NCI-H510A treated with DMSO at 0.1 percent for 48 hours (cell line): ENCODE measurements around the gene SNAP47.

ENCODE experiments used
- DNase-seq: peaks from one replicate; lab custom pipeline; 2025; lab: John Stamatoyannopoulos, UW

The SNAP47 gene

DNA sequence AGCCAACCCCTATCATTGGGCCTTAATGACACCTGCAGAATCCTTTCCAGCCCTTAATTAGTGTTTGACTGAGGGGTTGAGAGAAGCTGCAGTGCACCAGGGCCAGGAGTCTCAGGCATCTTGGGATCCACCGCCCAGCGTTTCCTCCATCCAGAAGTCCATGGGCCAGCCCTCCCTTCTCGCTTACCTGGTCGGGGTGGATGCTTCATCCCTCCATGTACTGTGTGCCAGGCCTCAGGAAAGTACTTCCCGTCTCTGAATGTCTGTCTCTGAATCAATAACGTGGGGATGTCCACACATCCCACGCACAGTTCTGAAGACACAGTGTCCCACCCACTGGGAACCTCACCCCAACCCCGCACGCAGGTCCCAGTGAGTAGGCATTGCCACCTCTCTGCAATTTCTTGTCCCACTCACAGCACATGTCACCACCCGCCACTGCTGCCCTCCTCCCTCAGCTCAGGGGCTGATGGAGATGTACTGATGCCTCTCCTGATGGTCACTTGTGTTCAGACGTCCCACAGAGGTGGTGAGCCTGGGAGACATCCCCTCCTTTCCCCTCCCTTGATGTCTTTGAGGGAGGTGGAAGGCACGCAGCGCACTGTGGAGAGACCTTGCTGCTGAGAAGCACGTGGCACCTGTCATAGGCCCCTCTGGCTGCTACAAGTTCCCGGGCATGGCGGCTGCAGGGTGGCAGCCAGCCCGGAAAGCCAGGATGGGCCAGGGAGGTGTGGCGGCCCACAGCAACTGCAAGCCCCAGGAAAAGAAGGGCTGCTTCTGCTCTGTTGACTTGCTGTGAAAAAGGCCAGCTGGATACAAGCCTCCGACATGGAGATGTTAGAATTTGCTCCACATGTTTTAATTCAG, 50.8 kb downstream of the SNAP47 start:
- no peak for DNase-seq

DNA sequence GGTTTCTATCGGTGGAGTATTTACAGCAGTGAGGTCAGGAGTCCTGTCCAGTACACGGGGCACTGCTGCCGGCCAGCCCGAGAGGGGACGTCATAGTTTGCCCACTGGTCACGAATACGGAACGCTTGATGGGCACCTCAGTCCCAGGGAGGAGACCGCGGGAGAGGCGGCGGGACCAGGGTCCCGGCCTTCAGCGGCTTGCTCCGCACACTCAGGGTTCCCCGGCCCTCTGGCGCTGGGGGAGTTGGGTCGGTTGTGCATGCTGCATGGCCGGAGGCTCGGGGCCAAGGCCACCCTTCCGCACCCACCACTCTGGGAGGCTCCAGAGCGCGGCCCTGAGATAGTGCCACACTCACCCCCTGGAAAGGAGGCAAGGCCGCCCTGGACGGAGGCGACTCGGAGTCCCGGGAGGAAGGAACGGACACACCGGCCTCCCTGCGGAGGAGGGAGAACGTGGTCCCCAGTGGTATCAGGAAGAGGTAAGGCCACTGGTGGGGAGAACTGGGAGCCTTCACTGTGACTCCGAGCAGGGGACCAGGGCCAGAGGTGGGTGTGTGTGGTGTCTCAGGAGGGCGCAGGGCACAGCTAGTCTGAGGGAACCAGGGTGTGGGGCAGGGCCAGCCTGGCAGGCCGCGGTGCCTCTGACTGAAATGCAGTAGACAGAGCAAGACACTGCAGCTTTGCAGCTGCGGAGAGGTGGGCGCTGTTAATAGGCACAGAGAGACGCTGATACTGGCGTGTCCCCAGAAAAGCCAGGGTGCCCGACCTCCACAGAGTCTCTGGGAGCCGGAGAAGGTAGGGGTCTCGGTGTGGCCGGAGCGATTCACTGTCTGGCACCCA, 51.7 kb downstream of the SNAP47 start:
- DNase-seq: no peak

DNA sequence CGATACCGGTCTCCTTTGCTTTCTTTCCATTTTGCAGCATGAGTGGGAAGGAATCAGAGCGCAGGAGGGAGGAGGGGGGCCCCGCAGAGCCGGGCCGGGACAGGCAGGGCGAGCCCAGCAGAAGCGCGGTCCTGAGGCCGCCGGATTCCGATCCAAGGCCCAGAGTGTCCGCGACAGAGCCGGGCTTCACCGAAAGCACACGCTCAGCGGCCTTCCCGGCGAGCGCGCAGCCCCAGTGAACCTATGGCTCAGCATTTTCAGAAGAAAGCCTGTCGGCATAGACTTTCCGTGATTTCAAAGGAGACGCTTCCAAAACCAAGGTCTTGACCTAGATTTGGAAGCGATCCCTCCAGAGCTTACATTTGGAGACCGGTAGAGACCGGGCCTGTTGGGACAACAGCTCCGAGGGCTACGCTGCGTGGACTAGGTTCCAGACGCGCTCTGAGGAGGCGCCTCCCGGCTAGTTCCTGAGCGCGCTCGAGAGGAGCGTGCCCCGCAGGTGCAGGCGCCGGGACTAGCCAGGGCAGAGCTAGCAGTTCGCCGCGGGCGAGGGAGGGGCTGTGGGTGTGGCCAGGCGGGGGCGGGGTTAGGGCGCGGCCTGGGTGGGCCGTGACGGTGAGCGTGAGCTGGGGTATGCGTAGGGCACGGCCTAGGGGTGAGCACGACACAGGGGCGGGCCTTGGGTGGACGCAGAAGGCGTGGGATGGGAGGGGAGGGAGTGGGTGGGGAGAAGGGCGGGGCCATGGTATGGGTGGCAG, 52.5 kb downstream of the SNAP47 start:
- peak; percentile 92 for DNase-seq

DNA sequence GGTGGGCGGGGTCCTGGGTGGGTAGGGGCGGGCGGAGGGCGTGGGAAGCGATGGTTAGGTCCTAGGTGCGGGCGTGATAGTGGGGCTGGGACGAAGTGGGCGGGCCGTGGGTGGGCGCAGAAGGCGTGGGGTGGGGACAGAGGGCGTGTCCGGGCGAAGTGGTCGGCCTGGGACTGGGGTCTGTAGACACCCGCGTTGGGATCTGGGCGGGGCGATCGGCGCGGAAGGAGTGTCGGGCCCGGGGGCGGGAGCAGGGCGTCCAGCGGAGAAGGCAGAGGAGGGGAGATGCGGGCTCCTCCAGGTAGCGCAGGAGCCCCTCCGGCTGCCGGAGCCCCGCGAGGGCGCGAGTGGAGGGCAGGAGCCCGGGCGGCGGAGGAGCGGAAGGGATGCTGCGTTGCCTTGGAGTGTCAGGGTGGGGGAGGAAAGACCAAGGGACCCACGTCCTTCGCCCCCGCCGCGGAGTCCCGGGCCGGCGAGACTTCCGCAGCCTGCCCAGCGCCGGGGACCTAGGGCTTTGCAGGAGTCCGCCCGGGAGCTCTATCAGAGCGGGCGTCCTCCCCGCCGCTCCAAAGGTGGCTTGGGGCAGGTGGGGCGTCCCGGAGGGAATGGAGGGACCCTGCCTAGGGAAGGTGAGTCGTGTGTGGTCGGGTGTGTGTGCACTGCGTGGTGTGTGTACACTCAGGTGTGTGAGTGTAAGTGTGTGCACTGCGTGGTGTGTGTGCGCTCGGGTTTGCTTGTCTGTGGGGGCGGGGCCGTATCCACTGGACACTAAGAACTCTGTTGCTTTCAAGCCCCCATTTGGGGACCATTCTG, 53.2 kb downstream of the SNAP47 start:
- peak; percentile 72 for DNase-seq

DNA sequence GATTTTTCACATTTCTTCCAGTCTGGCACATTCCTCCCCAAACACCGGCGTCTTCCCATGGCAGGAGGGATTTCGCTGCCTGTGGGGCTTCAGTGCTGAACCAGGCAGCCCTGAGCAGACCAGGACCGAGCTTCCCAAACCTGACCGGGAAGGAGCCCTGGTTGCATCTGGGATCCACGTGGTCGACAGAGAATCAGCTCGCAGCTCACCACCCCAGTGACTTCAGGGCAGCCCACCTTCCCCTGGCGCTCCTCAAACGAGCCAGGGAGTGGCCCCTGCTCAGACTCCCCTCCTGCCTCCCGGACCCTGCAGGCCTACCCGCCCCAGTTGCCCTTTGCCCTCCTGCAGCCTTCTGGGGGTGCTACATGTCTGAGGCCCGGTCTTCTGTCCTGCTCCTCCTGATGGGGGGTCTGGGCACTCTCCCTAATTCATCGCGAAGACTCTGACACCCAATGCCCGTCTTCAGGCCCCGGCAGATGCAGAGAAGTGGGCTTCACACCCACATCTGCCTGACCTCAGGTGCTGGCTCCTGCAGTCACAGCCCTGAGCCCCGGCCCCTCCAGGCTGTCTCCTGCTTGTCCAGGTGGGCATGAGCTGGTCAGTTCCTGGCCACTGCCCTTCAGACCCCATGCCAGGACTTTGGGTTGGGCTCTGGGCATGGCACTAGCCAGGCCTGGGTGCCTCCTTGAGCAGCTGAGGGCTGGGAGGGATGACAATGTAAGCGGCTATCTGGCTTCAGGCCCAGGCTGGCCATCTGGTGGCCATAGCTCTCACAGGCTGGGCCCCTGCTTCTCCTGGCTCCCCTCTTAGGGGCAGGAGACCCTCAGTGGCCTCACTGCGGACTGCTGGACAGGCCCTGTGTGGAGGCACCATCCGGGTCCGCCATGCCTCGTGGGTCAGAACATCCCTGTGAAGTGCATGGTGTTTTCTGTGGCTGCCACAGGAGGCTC, 54.1 kb downstream of the SNAP47 start:
- DNase-seq: no peak

DNA sequence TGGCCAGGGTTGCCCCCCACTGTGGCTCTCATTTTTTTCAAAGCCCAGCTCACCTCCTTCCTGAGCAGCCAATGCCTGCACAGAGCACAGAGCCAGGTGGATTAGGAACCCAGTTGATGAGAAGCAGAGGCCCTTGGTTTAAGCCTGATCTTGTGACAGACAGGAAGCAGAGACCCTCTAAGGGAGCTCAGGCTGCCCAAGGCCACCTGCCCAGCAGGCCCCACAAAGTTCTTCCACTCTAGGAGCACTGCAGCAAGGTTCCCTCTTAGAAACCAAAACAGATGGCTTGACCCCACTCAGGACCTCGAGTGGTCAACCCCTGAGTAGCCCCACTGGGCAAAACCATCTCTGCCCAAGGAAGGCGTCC, 54.8 kb downstream of the SNAP47 start:
- DNase-seq: no peak

DNA sequence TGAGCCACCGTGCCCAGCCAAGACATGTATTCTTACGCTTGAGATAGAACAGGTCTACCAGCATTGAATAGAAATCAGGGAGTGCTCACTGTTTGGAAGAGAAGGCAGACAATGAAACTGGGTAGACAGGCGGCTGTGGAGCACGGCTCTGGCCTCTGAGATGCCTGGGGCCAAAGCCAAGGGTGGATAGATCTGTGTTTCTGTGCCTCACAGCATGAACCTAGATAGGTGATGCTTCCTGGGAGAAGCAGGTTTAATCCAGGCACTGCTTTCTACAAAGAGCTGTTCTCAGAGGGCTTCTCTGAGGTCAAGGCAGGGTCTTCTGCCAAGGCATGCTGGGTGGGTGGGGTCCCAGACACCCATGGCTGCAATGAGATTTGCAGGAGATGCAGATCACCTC, 55.6 kb downstream of the SNAP47 start:
- no peak for DNase-seq

DNA sequence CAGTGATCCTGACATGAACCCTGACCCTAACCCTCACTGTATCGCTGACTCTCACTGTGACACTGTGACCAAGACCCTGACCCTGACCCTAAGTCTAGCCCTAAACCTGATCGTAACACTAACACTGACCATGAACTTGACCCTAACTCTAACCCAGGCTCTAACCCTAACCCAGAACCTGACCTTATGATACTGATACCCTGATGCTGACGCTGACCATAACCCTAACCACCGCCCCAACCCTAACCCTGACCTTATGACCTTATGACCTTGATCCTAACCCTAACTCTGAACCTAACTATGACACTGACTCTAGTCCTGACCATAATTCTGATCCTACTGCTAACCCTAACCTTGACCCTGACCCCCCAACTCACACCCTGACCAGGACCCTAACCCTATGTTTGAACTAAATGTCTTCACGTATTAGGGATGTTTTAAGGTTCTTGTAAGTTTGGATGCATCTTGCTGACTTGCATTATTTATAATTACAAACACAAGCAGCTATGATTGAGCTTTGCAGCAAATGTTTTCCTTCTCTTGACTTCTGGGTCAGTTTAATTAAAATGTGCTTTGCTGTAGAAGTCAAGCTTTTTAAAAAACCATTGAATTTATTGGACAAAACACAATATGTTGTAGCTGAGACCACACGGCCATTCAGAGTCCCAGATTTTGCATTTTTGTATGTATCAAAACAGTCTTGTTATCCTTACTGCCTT, 56.3 kb downstream of the SNAP47 start:
- no peak for DNase-seq

DNA sequence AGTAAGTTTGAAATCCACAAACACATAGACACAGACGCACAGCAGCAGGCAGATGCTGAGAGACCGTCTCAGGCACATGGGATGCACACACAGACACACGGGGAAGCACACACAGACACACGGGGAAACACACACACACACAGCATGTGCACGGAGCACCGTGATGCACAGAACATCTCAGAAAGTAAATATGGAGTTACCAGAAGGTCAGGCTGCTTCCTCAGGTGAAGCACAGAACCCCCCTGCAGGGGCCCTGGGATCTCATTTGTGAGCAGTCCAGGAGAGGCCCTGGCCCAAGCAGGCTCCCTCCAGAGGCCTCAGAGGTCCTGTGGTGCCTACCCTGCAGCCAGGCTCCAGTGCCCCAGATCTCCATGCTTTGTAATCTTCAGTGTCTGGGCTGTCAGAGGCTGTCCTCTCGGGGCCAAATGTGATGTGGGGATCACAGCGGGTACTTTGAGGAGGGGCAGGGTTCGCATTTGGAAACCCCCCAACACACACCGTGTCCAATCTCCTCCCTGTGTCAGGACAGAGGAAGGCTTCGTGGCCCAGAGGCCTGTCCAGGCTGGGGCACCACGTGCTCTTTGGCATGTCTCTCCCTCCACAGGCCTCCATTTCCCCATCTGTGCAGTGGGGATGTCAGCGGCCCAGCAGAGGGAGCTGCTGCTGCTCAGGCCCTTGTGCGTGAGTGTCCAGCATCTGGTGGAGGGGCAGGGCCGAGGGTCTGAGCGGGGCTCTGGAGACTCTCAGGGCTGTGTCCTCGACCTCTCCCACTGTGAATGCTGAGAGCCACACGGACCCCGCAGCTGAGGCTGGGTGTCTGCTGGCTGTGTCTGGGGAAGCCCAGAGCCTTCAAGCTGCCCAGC, 57.2 kb downstream of the SNAP47 start:
- no peak for DNase-seq

DNA sequence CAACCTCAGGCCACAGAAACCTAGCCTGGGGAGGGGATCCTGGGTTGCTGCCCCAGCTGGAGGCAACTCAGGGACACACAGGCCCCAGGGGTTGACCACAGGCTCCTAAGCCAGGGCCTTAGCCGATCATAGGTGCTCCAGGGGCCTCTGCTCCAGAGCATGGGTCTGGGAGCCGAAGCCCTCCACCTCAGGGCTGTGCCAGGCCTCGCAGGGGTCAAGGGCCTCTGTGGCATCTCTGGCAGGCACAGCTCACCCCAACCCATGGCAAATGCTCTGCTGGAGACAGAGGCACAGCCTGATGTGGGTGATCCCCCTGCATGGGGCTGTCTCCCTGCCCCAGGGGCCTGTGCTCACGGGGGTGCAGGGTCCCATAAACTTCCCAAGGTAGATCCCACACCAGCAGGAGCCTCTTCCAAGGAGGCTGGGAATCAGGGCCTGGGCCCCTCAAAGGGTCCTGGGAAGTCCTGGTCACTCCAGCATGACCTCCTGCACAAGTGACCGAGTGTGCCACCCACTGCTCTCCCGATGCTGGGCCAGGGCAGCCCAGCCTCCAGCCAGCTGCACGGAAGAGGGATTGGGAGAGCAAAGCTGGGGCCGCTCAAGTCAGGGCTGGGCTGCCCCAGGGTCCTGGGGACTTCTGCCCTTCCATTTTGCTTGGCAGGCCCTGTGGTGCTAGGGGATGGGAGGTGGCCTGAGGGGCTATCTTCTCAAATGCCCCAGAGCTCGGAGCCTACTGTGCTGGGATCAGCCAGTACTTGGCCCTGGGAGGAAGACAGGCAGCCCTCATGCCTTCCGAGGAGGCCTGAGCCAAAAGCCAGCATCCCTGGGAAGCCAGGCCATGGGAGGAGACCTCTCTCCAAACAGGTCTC, 58.1 kb downstream of the SNAP47 start:
- no peak for DNase-seq

DNA sequence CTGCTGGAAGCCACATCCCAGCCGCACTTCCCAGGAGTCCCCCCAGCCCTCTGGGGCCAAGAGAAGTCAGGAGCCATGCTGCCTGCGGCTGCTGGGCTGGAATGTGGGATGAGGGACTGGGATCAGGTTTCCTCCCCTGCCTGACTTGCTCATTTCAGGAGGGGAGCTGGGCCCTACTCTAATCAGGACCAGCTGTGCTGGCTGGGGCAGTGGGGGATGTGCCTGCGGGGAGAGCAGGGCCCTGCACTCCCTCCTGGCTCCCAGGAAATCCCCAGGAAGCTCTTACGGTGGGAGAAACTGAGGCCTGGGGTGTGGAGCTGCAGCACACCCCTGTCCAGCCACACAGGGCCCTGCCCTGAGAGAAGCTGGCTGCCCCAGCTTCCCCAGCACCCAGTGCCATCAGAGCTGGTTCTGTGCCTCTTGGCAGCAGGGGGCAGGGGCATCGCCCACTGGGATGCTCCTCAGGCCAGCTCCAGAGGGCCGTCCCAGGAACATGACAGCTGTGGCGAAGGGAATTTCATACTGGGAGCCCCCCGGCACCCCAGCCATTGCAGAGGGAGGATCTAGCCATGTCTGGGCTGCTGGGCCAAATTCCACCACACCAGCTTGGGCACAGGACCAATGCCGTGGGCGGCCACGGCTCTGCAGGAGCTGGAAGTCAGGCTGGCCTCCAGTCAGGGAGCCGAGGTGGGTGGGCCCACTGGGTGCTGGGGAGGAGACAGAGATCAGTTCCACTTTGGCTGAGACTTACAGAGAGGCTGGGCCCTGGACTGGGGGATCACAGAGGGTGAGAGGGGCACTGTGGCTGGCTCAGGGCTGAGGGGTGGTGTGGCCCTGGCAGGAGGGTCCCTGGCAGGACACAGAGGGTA, 58.9 kb downstream of the SNAP47 start:
- no peak for DNase-seq

DNA sequence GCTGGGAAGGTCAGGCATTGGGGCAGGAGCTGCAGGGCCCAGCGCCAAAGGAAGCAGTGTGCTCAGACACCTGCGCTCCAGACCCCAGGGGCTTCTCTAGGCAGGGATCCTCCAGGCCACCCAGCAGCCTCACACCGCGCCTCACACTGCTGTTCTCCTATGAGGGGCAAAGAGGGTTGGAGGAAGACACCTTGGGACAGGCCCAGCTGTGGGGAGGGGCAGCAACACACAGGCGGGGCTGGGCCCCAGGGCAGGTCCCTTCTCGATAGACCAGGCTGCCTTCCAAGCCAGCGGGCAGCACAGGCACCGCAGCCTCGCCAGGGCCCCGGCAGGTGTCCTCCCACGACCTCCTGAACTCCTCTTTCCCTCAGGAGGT, 59.6 kb downstream of the SNAP47 start:
- no peak for DNase-seq

DNA sequence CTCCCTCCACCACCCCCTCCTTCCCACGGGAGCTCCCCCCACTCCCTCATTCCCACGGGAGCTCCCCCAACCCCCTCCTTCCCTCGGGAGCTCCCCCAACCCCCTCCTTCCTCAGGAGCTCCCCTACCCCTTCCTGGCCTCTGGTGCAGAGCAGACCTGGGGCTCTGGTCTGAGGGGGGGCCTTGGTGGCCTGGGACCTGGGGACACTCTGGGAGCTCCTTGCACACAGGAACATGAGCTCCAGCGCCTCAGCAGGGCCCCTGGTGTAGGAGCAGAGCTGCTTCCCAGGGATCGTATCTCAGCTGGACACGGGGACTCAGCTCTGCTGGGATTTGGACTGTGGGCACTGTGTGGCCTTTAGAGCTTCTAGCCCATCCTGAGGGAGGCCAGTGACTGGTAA, 60.5 kb downstream of the SNAP47 start:
- no peak for DNase-seq

DNA sequence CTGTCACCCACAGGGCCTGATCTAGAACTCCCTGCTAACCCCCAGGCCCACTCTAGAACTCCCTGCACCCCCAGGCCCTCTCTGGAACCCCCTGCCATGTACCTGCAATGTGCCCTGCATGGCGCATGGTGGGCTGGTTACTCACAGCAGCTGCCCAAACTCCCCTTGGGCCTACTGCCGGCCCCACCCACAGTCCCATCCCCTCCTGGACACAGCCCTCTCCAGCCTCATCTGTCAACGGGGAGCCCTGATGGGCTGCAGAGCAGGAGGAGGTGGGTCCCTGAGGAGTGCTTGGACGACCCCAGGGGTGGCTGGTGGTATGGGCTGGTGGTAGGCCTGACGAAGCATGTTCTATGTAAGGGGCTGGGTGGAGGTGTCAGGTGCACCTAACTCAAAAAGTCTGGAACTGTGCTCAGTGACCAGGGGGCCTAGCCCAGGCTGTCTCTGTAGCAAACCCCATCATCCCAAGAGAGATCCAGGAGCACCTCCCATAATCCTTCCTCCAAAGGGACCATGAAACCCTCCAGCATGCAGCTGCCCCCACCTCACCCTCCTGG, 61.2 kb downstream of the SNAP47 start:
- no peak for DNase-seq

DNA sequence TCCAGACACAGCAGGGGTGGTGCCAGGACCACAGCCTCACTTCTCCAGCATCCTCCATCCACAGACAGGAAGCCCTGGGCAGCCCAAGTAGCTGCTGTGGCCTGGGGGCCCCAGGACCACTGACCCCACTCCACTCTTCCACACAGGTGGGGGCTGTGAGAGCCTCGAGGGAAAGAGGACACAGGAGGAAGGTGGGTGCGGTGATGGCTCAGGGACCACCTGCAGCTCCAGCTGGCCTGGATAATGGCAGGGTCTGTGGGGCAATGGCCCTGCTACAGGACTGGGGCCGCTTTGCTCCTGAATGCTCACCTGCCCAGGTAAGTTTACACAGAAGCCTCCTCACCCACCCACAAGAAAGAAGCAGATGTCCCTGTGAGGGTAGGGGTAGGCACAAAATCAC, 61.9 kb downstream of the SNAP47 start:
- DNase-seq: no peak

DNA sequence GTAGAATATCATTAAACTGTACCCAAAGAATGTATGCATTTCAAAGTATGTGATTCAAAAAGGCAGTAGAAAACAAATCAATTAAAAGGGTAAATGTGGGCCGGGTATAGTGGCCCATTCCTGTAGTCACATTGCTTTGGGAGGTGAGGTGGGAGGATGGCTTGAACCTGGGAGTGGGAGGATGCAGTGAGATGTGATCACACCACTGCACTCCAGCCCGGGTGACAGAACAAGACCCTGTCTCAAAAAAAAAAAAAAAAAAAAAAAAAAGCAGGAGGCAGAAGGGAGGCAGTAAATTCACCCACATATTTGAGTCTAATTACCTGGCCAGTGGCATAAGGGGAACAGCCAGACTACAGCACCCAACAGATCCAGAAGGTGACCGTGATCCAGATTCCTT, 62.4 kb downstream of the SNAP47 start:
- DNase-seq: no peak
